Endothelial cell of umbilical vein (primary cell): Measurements from ENCODE around the gene CTSF.

Experiments
- CTCF ChIP-seq, 2 donors: IDR thresholded peaks; 1 replicate in 1 of 2; 2 replicates in 1 of 2; pipeline ENCODE4 v1.5.1; 2011; ENCODE audit warnings: low read length in 2 of 2, mild to moderate bottlenecking in 2 of 2, moderate library complexity in 2 of 2, control low read depth in 1 of 2, inconsistent platforms in 1 of 2, low read depth in 1 of 2; ENCODE audit not compliant: insufficient read depth in 1 of 2; ENCODE audit errors: extremely low read depth in 1 of 2
- EZH2 ChIP-seq: IDR thresholded peaks from 2 replicates; pipeline ENCODE4 v1.6.1; 2012; ENCODE audit warnings: borderline replicate concordance, low read depth, mild to moderate bottlenecking, moderate library complexity, low read length, inconsistent platforms; ENCODE audit not compliant: severe bottlenecking
- FOS ChIP-seq: IDR thresholded peaks from 2 replicates; pipeline ENCODE4 v1.6.1; 2011; ENCODE audit warnings: mild to moderate bottlenecking, low read length, moderate library complexity, borderline replicate concordance; ENCODE audit not compliant: insufficient read depth
- GATA2 ChIP-seq: IDR thresholded peaks from 2 replicates; pipeline ENCODE4 v1.7.0; 2011; ENCODE audit warnings: low read depth, mild to moderate bottlenecking, moderate library complexity, mixed read lengths, low read length; ENCODE audit not compliant: insufficient read length, insufficient read depth
- JUN ChIP-seq: IDR thresholded peaks from 2 replicates; pipeline ENCODE4 v1.6.1; 2011; ENCODE audit warnings: borderline replicate concordance, low read depth; ENCODE audit not compliant: insufficient read length, insufficient read depth
- MAX ChIP-seq: IDR thresholded peaks from 2 replicates; pipeline ENCODE4 v1.6.1; 2011; ENCODE audit not compliant: insufficient read depth, insufficient read length
- MYC ChIP-seq: IDR thresholded peaks from one replicate; pipeline ENCODE4 v1.6.1; 2011; ENCODE audit warnings: mild to moderate bottlenecking, low read depth, low read length
- POLR2A ChIP-seq: IDR thresholded peaks from 2 replicates; pipeline ENCODE4 v1.6.1; 2012; ENCODE audit warnings: low read depth, mild to moderate bottlenecking, control low read depth, low read length
- POLR2AphosphoS5 ChIP-seq: IDR thresholded peaks from 2 replicates; pipeline ENCODE4 v1.6.1; 2012; ENCODE audit warnings: low read depth, mild to moderate bottlenecking, control low read depth, low read length, moderate library complexity; ENCODE audit not compliant: insufficient read depth

GRCh38 chr11:66600219-66600618 is 31.8 kb upstream of the CTSF start:
- TF ChIP-seq CTCF (IDR thresholded peaks at IDR 0.05; ENCODE audit: extremely low read depth in 1 of 2, insufficient read depth in 1 of 2, low read depth in 1 of 2, low read length in 2 of 2) = no peak
- TF ChIP-seq MAX = no peak
- TF ChIP-seq JUN = no peak
- TF ChIP-seq MYC = no peak
- TF ChIP-seq EZH2 = no peak
- no peak for TF ChIP-seq POLR2A
- no peak for TF ChIP-seq POLR2AphosphoS5
- no peak for TF ChIP-seq GATA2
- no peak for TF ChIP-seq FOS
